Esophagus (tissue), 2 donors: ENCODE results near the gene CSNK1A1. TPM values are rescaled to one million over a fixed set of nuclear protein-coding genes. Genes with fewer than 3 reads are reported as not detected.

Experiments used
- H3K27ac ChIP-seq, 2 donors: one replicate each; pipeline ENCODE4 v1.5.1; 2013; ENCODE audit warnings: low read depth in 2 of 2, mild to moderate bottlenecking in 2 of 2, inconsistent platforms in 1 of 2, low read length in 1 of 2, moderate library complexity in 1 of 2
- H3K27me3 ChIP-seq, 2 donors: one replicate each; pipeline ENCODE4 v1.6.1; 2013; ENCODE audit warnings: low read length in 2 of 2, control low read depth in 1 of 2, mild to moderate bottlenecking in 1 of 2; ENCODE audit not compliant: insufficient read depth in 2 of 2, control insufficient read depth in 1 of 2
- H3K36me3 ChIP-seq, 2 donors: one replicate each; pipeline ENCODE4 v1.6.1; 2013; ENCODE audit warnings: low read length in 1 of 2; ENCODE audit not compliant: control insufficient read depth in 2 of 2, insufficient read depth in 2 of 2
- H3K4me1 ChIP-seq, 2 donors: one replicate each; pipeline ENCODE4 v1.6.1; 2013; ENCODE audit warnings: low read length in 1 of 2; ENCODE audit not compliant: control insufficient read depth in 2 of 2, insufficient read depth in 2 of 2
- H3K4me3 ChIP-seq, 2 donors: one replicate each; pipeline ENCODE4 v1.5.1; 2013; ENCODE audit warnings: low read length in 2 of 2, mild to moderate bottlenecking in 2 of 2, low read depth in 1 of 2, moderate library complexity in 1 of 2
- H3K9me3 ChIP-seq, 2 donors: one replicate each; pipeline ENCODE4 v1.6.1; 2013; ENCODE audit warnings: mild to moderate bottlenecking in 2 of 2, low read depth in 1 of 2, low read length in 1 of 2, moderate library complexity in 1 of 2; ENCODE audit not compliant: control insufficient read depth in 2 of 2, insufficient read depth in 1 of 2
- WGBS, 2 donors: extraction: QIAGEN DNeasy Blood & Tissue Kit; methylation state at CpG; one replicate each; pipeline ENCODE4 v1.1.7; 2013; 5-methylcytosine and 5-hydroxymethylcytosine counted together
- polyA plus RNA-seq, 2 donors: library from polyadenylated mRNA; stranded (reverse); fragments of 200-250 nt; gene quantifications; one replicate each; pipeline ENCODE4 v1.2.3, GENCODE V29; 2013
- donor health status: healthy with polysubstance abuse.
- donor health status: Bipolar disorder and iron deficiency.

Gene CSNK1A1
- polyA plus RNA-seq, 2 donors, result 81.1 to 91.8 TPM

DNA sequence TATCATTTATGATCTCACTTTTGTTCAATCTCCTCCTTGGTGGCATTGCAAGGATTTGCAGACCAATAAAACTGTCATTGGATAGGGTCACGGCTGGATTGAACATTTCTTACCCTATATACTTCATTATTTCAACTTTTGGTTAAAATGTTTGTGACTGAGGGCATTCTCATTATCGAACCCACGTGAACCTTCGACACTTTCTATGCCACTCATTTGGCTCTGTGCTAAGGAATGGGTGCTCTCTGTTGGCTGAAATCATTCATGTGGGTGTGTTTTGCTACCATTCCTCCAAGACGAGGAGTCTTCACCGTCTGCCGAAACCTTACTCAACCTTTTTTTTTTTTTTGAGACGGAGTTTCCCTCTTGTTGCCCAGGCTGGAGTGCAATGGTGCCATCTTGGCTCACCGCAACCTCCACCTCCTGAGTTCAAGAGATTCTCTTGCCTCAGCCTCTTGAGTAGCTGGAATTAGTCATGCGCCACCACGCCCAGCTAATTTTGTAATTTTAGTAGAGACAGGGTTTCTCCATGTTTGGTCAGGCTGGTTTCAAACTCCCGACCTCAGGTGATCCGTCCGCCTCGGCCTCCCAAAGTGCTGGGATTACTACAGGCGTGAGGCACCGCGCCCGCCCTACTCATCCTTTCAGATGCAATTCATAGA, 62.5 kb downstream of the CSNK1A1 start:
- Histone ChIP-seq H3K4me1 (peaks cover 0 to 7% of the 10 kb centered on the region in 2 donors), H3K36me3 (no peaks in the 10 kb centered on the region), H3K9me3 (no peaks in the 10 kb centered on the region), H3K27me3 (no peaks in the 10 kb centered on the region), H3K4me3 (no peak overlapping the region), H3K27ac (peak overlapping the region; percentile 34 to 71)
- WGBS, 2 donors, result 61 to 65% methylated on average over 19 of the region's 19 CpGs

DNA sequence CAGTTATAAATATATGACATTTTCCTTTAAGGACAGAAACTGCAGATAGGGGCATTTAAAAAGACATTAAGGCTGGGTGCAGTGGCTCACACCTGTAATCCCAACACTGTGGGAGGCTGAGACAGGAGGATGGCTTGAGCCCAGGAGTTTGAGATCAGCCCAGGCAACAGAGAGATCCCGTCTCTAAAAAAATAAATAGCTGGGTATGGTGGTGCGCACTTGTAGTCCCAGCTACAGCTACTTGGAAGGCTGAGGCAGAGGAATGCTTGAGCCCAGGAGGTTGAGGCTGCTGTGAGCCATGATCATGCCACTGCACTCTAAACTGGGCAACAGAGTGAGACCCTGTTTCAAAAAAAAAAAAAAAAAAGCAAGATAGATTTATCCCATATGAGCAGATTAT, 63.6 kb downstream of the CSNK1A1 start:
- H3K9me3 ChIP-seq, result no peaks in the 10 kb centered on the region
- no peaks in the 10 kb centered on the region for H3K36me3 ChIP-seq
- H3K4me1 ChIP-seq, result peaks cover 0 to 7% of the 10 kb centered on the region in 2 donors
- H3K27me3 ChIP-seq, result no peaks in the 10 kb centered on the region
- peak overlapping the region; percentile 29 to 71 for H3K27ac ChIP-seq
- WGBS, 2 donors, result 64 to 85% methylated on average over 2 of the region's 2 CpGs
- no peak overlapping the region for H3K4me3 ChIP-seq

DNA sequence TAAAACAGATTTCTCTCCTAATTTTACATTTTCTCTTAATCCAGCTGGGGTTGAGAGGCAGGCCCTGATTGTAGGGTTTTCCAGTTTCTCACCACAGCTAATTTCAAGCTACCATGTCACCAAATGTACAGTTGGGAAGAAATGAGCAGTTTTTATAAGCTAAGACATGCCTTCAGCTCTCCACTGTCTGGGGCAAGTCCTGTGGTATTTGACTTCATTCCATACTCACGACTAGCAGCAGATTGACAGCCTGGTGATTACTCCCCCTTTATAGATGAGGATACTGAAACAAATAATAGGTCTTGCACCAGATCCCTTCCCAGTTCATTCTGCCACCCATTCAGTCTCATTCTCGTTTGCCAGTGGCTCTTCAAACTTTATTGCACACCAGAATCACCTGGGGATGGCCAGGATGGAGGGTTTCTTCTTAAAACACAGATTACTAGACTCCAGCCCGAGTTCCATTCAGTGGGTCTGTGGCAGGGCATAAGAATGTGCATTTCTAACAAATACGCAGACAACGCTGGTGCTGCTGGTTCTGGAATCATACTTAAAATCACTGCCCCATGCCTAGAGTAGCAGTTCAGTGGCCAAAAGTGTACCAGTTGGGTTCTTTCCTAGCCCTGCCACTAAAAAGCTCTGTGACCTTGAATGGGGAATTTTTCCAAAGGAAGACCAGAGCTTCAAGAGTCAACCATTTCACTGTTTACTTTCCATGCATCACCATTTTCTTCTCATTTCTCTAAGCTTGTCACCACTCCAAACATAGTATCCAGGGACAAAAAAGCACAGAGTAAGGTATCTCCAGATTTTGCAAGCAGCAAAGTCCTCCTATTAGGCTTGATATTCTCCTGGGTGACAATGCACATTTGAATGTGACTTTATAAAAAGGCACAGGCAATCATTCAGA, 64.3 kb downstream of the CSNK1A1 start:
- 56 to 58% methylated on average over 5 of the region's 5 CpGs for WGBS, 2 donors
- H3K4me3 ChIP-seq, result no peak overlapping the region
- peaks cover 0 to 7% of the 10 kb centered on the region in 2 donors for H3K4me1 ChIP-seq
- peak overlapping the region; percentile 86 to 87 for H3K27ac ChIP-seq
- no peaks in the 10 kb centered on the region for H3K27me3 ChIP-seq
- H3K36me3 ChIP-seq, result no peaks in the 10 kb centered on the region
- no peaks in the 10 kb centered on the region for H3K9me3 ChIP-seq

DNA sequence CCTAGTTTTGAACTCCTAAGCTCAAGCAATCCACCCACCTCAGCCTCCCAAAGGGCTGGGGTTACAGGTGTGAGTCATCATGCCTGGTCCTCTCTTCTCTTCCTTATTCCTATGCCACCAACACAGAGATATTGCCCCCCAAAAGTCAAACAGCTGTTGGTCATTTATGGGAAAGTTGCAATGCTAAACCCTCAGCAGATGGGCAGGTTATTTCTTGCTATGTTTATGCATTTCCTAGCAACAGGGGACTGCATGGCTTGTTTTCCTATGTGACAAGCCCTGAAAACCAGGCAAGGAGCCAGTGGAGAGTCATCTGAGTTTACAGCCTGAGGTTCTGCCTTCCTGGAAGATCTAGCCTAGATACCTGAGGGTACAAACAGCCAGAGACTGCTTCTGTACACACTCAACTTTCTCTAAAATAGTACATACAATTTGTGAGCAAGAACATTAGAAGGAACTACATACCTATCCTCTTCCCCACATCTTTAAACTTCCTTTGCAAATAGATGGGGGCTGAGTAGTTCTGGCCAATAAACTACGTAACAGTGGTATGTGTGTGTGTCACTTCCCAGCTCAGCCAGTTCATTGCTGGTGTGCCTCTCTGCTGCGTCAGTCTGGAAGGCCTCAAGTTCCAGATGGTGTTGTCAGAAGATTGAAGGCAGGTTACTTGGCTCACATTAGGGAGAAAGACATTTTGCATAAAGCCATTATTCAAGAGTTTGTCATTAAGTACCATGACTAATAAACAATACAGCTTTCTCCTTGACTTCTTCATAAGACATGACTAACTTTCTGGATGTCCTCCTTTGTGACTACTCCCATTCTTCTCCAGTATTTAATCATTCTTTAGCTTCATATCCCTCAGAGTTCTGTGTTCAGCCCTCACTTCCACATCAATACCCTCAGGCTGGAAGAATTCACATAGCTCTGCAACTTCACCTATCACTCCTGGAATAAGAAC, 65.3 kb downstream of the CSNK1A1 start:
- 8 to 14% methylated on average over 2 of the region's 2 CpGs for WGBS, 2 donors
- Histone ChIP-seq H3K4me1 (peaks cover 0 to 7% of the 10 kb centered on the region in 2 donors), H3K4me3 (no peak overlapping the region), H3K27me3 (no peaks in the 10 kb centered on the region), H3K9me3 (no peaks in the 10 kb centered on the region), H3K27ac (peak overlapping the region; percentile 86 to 87), H3K36me3 (no peaks in the 10 kb centered on the region)

DNA sequence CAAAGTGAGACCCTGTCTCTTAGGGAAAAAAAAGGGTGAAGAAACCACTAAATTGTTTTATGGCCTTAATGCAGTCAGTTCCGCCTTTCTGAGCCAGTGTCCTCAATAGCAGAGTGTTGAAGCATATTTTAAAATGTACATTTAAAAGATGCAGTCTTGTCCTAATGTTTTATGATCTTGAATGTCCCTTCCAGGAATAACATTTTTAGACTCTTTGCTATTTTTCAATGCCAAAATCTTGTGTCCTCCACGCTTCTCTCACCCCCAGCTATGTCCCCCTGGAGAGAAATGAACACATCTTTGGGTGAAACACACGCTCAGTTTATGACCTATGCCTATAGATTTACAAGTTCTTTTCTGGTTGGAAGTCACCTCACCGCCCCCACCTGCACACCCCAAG, 69.8 kb downstream of the CSNK1A1 start:
- Histone ChIP-seq H3K27me3 (no peaks in the 10 kb centered on the region), H3K4me1 (no peaks in the 10 kb centered on the region), H3K27ac (peak overlapping the region in 1 of 2 donors; percentile 81), H3K36me3 (no peaks in the 10 kb centered on the region), H3K9me3 (no peaks in the 10 kb centered on the region), H3K4me3 (no peak overlapping the region)
- 82 to 88% methylated on average over 4 of the region's 4 CpGs for WGBS, 2 donors

DNA sequence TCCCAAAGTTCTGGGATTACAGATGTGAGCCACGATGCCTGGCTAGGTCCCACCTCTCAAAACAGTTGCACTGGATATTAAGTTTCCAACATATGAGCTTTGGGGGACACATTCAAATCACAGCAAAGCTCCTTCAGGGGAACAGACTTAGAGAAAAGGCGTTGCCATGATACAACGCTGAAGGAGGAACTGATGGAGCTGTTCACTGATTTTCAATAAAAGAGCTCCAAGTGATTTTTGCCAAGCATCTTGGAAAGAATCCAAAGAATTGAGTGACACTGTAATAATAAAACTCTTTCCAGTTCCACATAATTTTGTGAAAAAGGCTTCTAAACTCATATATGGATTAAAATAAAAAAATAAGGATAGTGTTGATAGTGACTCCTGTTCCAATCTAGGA, 72.5 kb downstream of the CSNK1A1 start:
- Histone ChIP-seq H3K9me3 (no peaks in the 10 kb centered on the region), H3K4me1 (peaks cover 0 to 8% of the 10 kb centered on the region in 2 donors), H3K27me3 (no peaks in the 10 kb centered on the region), H3K36me3 (no peaks in the 10 kb centered on the region), H3K27ac (no peak overlapping the region), H3K4me3 (no peak overlapping the region)
- 56 to 67% methylated on average over 3 of the region's 3 CpGs for WGBS, 2 donors

DNA sequence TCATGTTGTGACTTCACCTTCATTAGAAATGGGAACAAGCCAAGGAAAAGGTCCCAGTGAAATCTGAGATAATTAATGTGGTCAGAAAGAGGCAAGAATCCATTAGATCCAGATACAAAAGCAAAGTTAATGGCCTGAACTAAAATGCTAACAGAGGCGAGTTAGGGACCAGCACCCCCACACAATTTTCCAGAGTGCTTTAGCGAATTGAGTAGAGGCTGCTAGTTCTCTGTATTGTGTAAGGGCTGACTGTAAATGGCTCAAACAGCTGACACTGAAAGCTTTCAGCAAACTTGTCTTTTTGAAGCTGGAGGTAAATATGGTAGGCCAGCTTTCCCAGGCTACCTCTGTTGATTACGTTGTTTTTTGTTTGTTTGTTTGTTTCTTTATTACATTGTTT, 75.5 kb downstream of the CSNK1A1 start:
- Histone ChIP-seq H3K4me1 (peaks cover 2 to 13% of the 10 kb centered on the region in 2 donors), H3K27me3 (no peaks in the 10 kb centered on the region), H3K27ac (no peak overlapping the region), H3K4me3 (no peak overlapping the region), H3K9me3 (no peaks in the 10 kb centered on the region), H3K36me3 (no peaks in the 10 kb centered on the region)
- WGBS, 2 donors, result 82 to 83% methylated on average over 3 of the region's 3 CpGs

DNA sequence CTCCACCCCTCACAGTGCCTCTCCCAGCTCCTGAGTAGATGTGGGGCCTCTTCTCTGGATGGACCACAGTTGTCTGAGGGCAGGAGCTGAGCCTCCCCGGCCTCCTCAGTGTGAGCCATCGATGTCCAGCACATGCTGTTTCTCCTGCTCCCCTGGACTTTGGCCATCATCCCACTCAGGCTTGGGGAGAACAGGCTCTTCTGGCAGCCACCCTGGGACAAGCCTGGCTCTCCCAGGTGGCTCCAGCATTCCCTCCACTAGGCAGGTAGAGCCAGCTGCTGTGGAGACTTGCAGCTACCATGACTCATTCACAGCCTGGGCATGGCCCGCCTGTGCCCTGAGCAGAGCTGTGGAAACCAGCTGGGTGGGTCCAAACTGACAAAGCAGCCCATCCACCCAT, 77.0 kb downstream of the CSNK1A1 start:
- Histone ChIP-seq H3K9me3 (no peaks in the 10 kb centered on the region), H3K4me3 (no peak overlapping the region), H3K27me3 (no peaks in the 10 kb centered on the region), H3K4me1 (peaks cover 2 to 13% of the 10 kb centered on the region in 2 donors), H3K36me3 (no peaks in the 10 kb centered on the region), H3K27ac (peak overlapping the region; percentile 69 to 81)
- 37 to 41% methylated on average over 3 of the region's 3 CpGs for WGBS, 2 donors

DNA sequence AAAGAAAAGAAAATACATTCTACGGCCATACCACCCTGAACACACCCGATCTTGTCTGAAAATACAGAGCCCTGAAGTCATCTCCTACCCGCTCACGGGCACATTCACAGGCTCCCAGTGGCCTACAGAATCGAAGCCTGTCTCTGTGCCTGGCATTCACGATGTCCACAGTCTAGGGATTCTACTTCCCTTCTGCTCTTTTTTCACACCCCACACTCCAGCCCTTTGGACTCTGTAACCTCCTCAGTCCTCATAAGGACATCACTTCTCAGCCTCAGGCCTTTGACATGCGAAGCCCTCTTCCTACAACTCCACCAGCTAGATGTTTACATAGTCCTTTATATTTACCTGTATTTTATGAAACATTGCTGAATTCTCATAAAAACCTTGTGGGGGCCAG, 77.8 kb downstream of the CSNK1A1 start:
- no peaks in the 10 kb centered on the region for H3K27me3 ChIP-seq

More for the DNA sequence above, 77.8 kb downstream of the CSNK1A1 start:
- no peaks in the 10 kb centered on the region for H3K9me3 ChIP-seq
- H3K4me1 ChIP-seq, result peaks cover 2 to 13% of the 10 kb centered on the region in 2 donors
- no peak overlapping the region for H3K4me3 ChIP-seq
- H3K27ac ChIP-seq, result no peak overlapping the region
- WGBS, 2 donors, result 93 to 98% methylated on average over 7 of the region's 7 CpGs
- H3K36me3 ChIP-seq, result no peaks in the 10 kb centered on the region
